Esophagus squamous epithelium (tissue), 5 donors: Measurements from ENCODE around the gene NNAT. TPM values are rescaled to one million over a fixed set of nuclear protein-coding genes. Genes with fewer than 3 reads are reported as not detected.

Experiments
- DNase-seq: peaks from one replicate; lab custom pipeline; 2025; lab: John Stamatoyannopoulos, UW
- H3K27ac ChIP-seq, 4 donors: fragments of 200-600 bp; sonication (generic); one replicate each; pipeline ENCODE4 v1.5.1; 2016 to 2019; ENCODE audit warnings: mild to moderate bottlenecking in 1 of 4
- H3K27me3 ChIP-seq, 4 donors: fragments of 200-600 bp; sonication (generic); 1 replicate in 3 of 4; 2 replicates in 1 of 4; pipeline versions ENCODE4 v1.5.1 to v1.6.0; 2017 to 2021; ENCODE audit warnings: antibody characterized with exemption in 1 of 4
- H3K36me3 ChIP-seq, 3 donors: fragments of 200-600 bp; sonication (generic); one replicate each; pipeline ENCODE4 v1.5.1; 2016 to 2019
- H3K4me1 ChIP-seq, 3 donors: fragments of 200-600 bp; sonication (generic); one replicate each; pipeline ENCODE4 v1.5.1; 2017 to 2019
- H3K4me3 ChIP-seq, 4 donors: fragments of 200-600 bp; sonication (generic); 1 replicate in 3 of 4; 2 replicates in 1 of 4; pipeline ENCODE4 v1.5.1; 2016 to 2019; ENCODE audit warnings: mild to moderate bottlenecking in 2 of 4, moderate library complexity in 1 of 4
- H3K9me3 ChIP-seq, 3 donors: fragments of 200-600 bp; sonication (generic); one replicate each; pipeline ENCODE4 v1.5.1; 2016 to 2019
- POLR2A ChIP-seq, 4 donors: fragments of 450-650 bp; IDR thresholded peaks; one replicate each; pipeline ENCODE4 v1.6.1; 2017; ENCODE audit warnings: antibody characterized with exemption in 4 of 4, mild to moderate bottlenecking in 4 of 4, moderate library complexity in 3 of 4
- WGBS, 2 donors: methylation state at CpG; one replicate each; pipeline ENCODE4 v1.1.5; 2018; 5-methylcytosine and 5-hydroxymethylcytosine counted together
- intact Hi-C: fragments of 100-400 bp; cut with DNase I; formaldehyde crosslinking; loops from one replicate; pipeline ENCODE4 v1.15.0; 2022
- total RNA-seq, 4 donors: library from RNA; depleted of rRNA; stranded (reverse); fragments of >200 nt; gene quantifications; one replicate each; pipeline ENCODE4 v1.1.0, GENCODE V29; 2016
- TF ChIP-seq, protein P1 (sequence below), 6 experiments: fragments of 450-650 bp in 4 of 6; fragments of 200-600 bp in 2 of 6; sonication (generic) in 2 of 6; IDR thresholded peaks; one replicate each; pipeline ENCODE4 v1.5.1; 2016 to 2019; ENCODE audit warnings: antibody characterized with exemption in 6 of 6, mild to moderate bottlenecking in 4 of 6, moderate library complexity in 4 of 6
- donor health status: DM: yes; HTN: yes; CAD: no.

Gene NNAT
- total RNA-seq, 4 donors from 2014 or later, result 0.76 to 1.9 (median 1.9) TPM; not detected in 1

- no peaks in the 10 kb centered on the region for H3K36me3 ChIP-seq
- TF ChIP-seq, protein P1, sequence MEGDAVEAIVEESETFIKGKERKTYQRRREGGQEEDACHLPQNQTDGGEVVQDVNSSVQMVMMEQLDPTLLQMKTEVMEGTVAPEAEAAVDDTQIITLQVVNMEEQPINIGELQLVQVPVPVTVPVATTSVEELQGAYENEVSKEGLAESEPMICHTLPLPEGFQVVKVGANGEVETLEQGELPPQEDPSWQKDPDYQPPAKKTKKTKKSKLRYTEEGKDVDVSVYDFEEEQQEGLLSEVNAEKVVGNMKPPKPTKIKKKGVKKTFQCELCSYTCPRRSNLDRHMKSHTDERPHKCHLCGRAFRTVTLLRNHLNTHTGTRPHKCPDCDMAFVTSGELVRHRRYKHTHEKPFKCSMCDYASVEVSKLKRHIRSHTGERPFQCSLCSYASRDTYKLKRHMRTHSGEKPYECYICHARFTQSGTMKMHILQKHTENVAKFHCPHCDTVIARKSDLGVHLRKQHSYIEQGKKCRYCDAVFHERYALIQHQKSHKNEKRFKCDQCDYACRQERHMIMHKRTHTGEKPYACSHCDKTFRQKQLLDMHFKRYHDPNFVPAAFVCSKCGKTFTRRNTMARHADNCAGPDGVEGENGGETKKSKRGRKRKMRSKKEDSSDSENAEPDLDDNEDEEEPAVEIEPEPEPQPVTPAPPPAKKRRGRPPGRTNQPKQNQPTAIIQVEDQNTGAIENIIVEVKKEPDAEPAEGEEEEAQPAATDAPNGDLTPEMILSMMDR (IDR thresholded peaks at IDR 0.05), result no peak
- no peak for TF ChIP-seq POLR2A (IDR thresholded peaks at IDR 0.05)
- H3K4me1 ChIP-seq, result no peaks in the 10 kb centered on the region
- 86% methylated on average over 6 of the region's 6 CpGs for WGBS, 2 donors
- H3K27ac ChIP-seq, result no peak overlapping the region
- no peaks in the 10 kb centered on the region for H3K9me3 ChIP-seq
- H3K4me3 ChIP-seq, result no peak overlapping the region
- H3K27me3 ChIP-seq, result peaks cover 0 to 35% (median 0%) of the 10 kb centered on the region in 4 donors
- no peak for DNase-seq
- intact Hi-C loops, result no loop called here
These were observed 35.5 kb downstream of the NNAT start for GRCh38 chr20:37556538-37556937.

GRCh38 chr20:37558306-37558705, 37.3 kb downstream of the NNAT start:
- WGBS, 2 donors, result 69 to 78% methylated on average over 4 of the region's 4 CpGs
- TF ChIP-seq, protein P1 (IDR thresholded peaks at IDR 0.05), result no peak
- no peak for TF ChIP-seq POLR2A (IDR thresholded peaks at IDR 0.05)
- intact Hi-C loops, result no loop called here
- H3K9me3 ChIP-seq, result no peaks in the 10 kb centered on the region
- peaks cover 0 to 50% (median 0%) of the 10 kb centered on the region in 4 donors for H3K27me3 ChIP-seq
- H3K4me1 ChIP-seq, result no peaks in the 10 kb centered on the region
- DNase-seq, result no peak
- H3K4me3 ChIP-seq, result no peak overlapping the region
- H3K27ac ChIP-seq, result no peak overlapping the region
- H3K36me3 ChIP-seq, result no peaks in the 10 kb centered on the region

- Histone ChIP-seq H3K27me3 (peaks cover 0 to 54% (median 0%) of the 10 kb centered on the region in 4 donors), H3K36me3 (no peaks in the 10 kb centered on the region), H3K27ac (no peak overlapping the region), H3K9me3 (no peaks in the 10 kb centered on the region), H3K4me3 (no peak overlapping the region), H3K4me1 (no peaks in the 10 kb centered on the region)
- intact Hi-C loops, result no loop called here
- TF ChIP-seq, protein P1 (IDR thresholded peaks at IDR 0.05), result no peak
- TF ChIP-seq POLR2A (IDR thresholded peaks at IDR 0.05), result no peak
- WGBS, 2 donors, result 63 to 76% methylated on average over 3 of the region's 4 CpGs
- DNase-seq, result no peak
These were observed 37.7 kb downstream of the NNAT start for GRCh38 chr20:37558779-37559178.

DNA sequence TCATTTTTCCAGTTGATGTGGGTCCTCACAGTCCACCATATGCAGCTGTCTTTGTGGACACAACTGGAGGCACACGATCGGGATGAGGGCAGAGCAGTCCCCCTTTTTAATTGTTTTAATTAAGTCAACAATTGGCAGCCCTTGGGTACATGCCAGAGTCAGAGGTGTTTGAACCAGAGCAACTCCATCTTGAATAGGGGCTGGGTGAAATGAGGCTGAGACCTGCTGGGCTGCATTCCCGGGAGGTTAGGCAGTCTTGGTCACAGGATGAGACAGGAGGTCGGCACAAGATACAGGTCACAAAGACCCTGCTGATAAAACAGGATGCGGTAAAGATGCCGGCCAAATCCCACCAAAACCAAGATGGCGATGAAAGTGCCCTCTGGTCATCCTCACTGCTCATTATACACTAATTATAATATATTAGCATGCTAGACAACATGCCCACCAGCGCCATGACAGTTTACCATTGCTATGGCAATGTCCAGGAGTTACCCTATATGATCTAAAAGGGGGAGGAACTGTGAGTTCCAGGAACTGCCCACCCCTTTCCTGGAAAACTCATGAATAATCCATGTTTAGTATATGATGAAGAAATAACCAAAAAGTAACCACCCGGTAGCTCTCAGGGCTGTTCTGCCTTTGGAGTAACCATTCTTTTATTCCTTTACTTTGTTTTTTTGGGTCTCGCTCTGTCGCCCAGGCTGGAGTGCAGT, 38.4 kb downstream of the NNAT start:
- intact Hi-C loops, result loop anchor here (5.0 kb wide), 1 partner anchor 433 kb away; no protein-coding TSS in a partner anchor
- H3K9me3 ChIP-seq, result no peaks in the 10 kb centered on the region
- H3K27ac ChIP-seq, result no peak overlapping the region
- H3K4me3 ChIP-seq, result no peak overlapping the region
- WGBS, 2 donors, result 88 to 89% methylated on average over 8 to 11 of the region's 11 CpGs
- H3K27me3 ChIP-seq, result peaks cover 0 to 61% (median 0%) of the 10 kb centered on the region in 4 donors
- no peak for DNase-seq
- peaks cover 0 to 5% (median 4%) of the 10 kb centered on the region in 3 donors for H3K4me1 ChIP-seq
- no peaks in the 10 kb centered on the region for H3K36me3 ChIP-seq
- TF ChIP-seq, protein P1 (IDR thresholded peaks at IDR 0.05), result no peak

DNA sequence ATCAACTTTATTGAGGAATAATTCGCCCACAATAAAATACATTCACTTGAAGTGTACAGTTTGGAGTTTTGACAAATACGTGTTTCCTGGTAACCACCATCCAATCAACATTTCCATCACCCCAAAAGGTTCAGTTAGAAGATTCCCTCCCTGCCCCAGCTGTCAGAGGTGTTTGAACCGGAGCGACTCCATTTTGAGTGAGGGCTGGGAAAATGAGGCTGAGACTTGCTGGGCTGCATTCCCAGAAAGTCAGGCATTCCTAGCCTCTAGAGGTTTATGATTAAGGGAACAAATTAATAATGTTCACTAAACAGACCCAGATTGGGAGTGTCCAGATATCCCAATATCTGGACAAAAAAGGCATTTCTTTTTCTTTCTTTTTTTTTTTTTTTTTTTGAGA, 39.6 kb downstream of the NNAT start:
- H3K36me3 ChIP-seq, result no peaks in the 10 kb centered on the region
- no peak for DNase-seq
- 50 to 61% methylated on average over 4 of the region's 4 CpGs for WGBS, 2 donors
- TF ChIP-seq, protein P1 (IDR thresholded peaks at IDR 0.05), result no peak
- no peak for TF ChIP-seq POLR2A (IDR thresholded peaks at IDR 0.05)
- no peaks in the 10 kb centered on the region for H3K9me3 ChIP-seq
- no peak overlapping the region for H3K4me3 ChIP-seq
- H3K27ac ChIP-seq, result no peak overlapping the region
- intact Hi-C loops, result loop anchor here (5.0 kb wide), 1 partner anchor 432 kb away; no protein-coding TSS in a partner anchor
- peaks cover 0 to 72% (median 0%) of the 10 kb centered on the region in 4 donors for H3K27me3 ChIP-seq
- H3K4me1 ChIP-seq, result peaks cover 0 to 8% (median 5%) of the 10 kb centered on the region in 3 donors
